SHP77 (cell line): ENCODE measurements around the gene DCAF10.
"Not testable (repeated sequence)": the region's sequence is repeated elsewhere in the genome, so short reads cannot be mapped to it uniquely, and the experiment has no call there.

ENCODE experiments used
- DNase-seq, 2 experiments: peaks; one replicate each; lab custom pipeline; 2025; lab: John Stamatoyannopoulos, UW

Gene DCAF10

GRCh38 chr9:37908698-37909186 is 108.1 kb downstream of the DCAF10 start:
- no peak for DNase-seq

- no peak for DNase-seq
Measured at GRCh38 chr9:37909326-37909725, 108.7 kb downstream of the DCAF10 start.

GRCh38 chr9:37909836-37910235 is 109.2 kb downstream of the DCAF10 start:
- not testable (repeated sequence) for DNase-seq

- no peak for DNase-seq
Measured at GRCh38 chr9:37910271-37910670, 109.7 kb downstream of the DCAF10 start.

- DNase-seq, result no peak
Measured at GRCh38 chr9:37911271-37911681, 110.7 kb downstream of the DCAF10 start.

GRCh38 chr9:37913480-37914153 is 113.0 kb downstream of the DCAF10 start:
- DNase-seq, result peak; percentile 56 to 65

GRCh38 chr9:37914154-37914551 is 113.6 kb downstream of the DCAF10 start:
- DNase-seq, result no peak

- no peak for DNase-seq
Measured at GRCh38 chr9:37914701-37915358, 114.2 kb downstream of the DCAF10 start.

- no peak for DNase-seq
Measured at GRCh38 chr9:37915911-37916470, 115.4 kb downstream of the DCAF10 start.

GRCh38 chr9:37916471-37917312 is 116.1 kb downstream of the DCAF10 start:
- DNase-seq, result no peak
